Activated naive CD8-positive, alpha-beta T cell treated with anti-CD3 and anti-CD28 coated beads for 36 hours (primary cell): Measurements from ENCODE around the gene MTFP1. TPM values are rescaled to one million over a fixed set of nuclear protein-coding genes. Genes with fewer than 3 reads are reported as not detected.

ENCODE experiments used
- DNase-seq: peaks from one replicate; pipeline ENCODE4 v3.0.0; 2021
- H3K27ac Mint-ChIP-seq: one replicate; pipeline ENCODE4 v1.8.0; 2022; ENCODE audit warnings: mild to moderate bottlenecking, moderate library complexity, mixed read lengths
- H3K27me3 Mint-ChIP-seq: one replicate; pipeline ENCODE4 v1.8.0; 2022; ENCODE audit warnings: mild to moderate bottlenecking, mixed read lengths
- H3K36me3 Mint-ChIP-seq: one replicate; pipeline ENCODE4 v1.8.0; 2021; ENCODE audit warnings: mild to moderate bottlenecking, mixed read lengths
- H3K4me1 Mint-ChIP-seq: one replicate; pipeline ENCODE4 v1.8.0; 2021; ENCODE audit warnings: mixed read lengths
- H3K4me3 Mint-ChIP-seq: one replicate; pipeline ENCODE4 v1.8.0; 2022; ENCODE audit warnings: mild to moderate bottlenecking, moderate library complexity, mixed read lengths
- H3K9me3 Mint-ChIP-seq: one replicate; pipeline ENCODE4 v1.8.0; 2022; ENCODE audit warnings: mixed read lengths
- total RNA-seq, 2 experiments: library from RNA; stranded (reverse); gene quantifications; one replicate each; pipeline ENCODE4 v1.2.3, GENCODE V29; 2021

Gene MTFP1
- total RNA-seq, 2 experiments from 2014 or later: 109 to 114 TPM

DNA sequence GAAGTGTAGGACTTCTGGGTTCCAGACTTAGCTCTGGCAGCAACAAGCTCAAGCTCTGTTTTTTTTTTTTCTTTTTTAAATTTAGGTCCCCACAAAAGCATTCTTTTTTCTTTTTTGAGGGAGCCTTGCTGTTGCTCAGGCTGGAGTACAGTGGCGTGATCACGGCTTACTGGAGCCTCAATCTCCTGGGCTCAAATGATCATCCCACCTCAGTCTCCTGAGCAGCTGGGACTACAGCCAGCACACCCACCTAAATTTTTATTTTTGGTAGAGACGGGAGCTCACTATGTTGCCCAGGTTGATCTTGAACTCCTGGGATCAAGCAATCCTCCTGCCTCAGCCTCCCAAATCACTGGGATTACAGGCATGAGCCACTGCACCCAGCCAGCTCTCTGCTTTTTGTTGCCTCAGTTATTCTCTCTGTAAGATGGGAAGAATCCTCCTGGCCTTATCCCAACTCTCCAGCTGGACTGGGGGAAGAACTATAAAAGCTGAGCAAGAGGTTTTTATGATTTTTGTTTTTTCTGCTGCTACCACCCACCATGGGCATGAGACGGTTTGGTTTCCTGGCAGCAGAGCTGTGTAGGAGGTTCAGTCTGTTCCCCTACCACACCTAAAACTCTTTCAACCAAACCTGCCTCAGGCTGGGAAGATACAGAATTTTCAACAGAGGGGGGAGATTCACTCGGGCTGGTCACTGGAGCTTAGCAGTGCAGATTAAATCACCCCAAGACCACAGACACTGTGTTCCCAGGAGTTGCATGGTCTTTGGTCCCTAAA lies 11.6 kb upstream of the MTFP1 start:
- no peaks in the 10 kb centered on the region for H3K27me3 Mint-ChIP-seq
- peaks cover 35% of the 10 kb centered on the region for H3K36me3 Mint-ChIP-seq
- peak overlapping the region; percentile 59 for H3K27ac Mint-ChIP-seq
- no peaks in the 10 kb centered on the region for H3K9me3 Mint-ChIP-seq
- no peak for DNase-seq
- H3K4me1 Mint-ChIP-seq: peaks cover 37% of the 10 kb centered on the region
- no peak overlapping the region for H3K4me3 Mint-ChIP-seq

DNA sequence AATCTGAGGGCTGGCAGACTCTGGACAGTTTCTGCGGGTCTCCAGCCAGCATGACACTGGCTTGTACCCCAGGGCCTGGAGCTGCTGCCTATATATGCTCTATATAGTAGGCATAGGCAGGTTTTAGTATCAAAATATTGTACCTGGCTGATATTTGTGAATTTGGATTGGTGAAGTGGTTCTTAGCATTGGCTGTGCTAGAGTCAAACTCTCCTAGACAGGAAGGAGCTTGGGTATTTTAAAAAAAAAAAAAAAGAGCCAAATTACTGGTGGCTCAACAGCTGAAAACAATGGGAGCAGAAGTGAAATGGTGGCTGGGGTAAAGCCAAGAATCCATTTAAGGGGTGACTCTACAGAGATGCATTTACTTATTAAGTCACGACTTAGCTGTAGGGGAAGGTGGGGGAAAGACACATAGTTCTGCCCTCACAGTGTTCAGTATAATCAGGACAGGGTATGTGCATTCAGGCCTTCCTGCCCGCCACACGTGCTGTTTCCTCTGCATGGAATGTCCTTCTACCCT lies 11.0 kb upstream of the MTFP1 start:
- Mint-ChIP-seq H3K4me1 (peaks cover 37% of the 10 kb centered on the region), H3K27me3 (no peaks in the 10 kb centered on the region), H3K27ac (peak overlapping the region; percentile 38), H3K36me3 (peaks cover 34% of the 10 kb centered on the region), H3K4me3 (no peak overlapping the region), H3K9me3 (no peaks in the 10 kb centered on the region)
- DNase-seq: no peak

- Mint-ChIP-seq H3K27me3 (no peaks in the 10 kb centered on the region), H3K4me1 (peaks cover 47% of the 10 kb centered on the region), H3K27ac (no peak overlapping the region), H3K9me3 (no peaks in the 10 kb centered on the region), H3K4me3 (no peak overlapping the region), H3K36me3 (peaks cover 39% of the 10 kb centered on the region)
- no peak for DNase-seq
Measured at GRCh38 chr22:30416403-30416802, 9.2 kb upstream of the MTFP1 start.

DNA sequence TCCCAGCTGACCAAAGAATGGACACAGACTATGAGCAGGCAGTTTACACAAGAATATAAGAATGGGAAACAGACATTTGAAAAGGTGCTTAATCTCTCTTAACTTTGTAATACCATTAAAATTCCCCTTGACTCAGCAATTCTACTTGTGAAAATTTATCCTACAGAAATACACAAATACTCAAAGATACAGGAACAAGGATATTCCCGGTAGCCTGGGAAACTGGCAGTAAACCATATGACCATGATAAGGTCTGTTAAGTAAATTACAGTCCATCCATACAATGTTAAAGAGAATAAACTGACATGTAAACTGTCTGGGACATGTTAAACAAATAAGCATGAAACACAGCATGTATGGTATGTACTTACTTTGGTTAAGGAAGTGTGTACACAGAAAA lies 8.7 kb upstream of the MTFP1 start:
- Mint-ChIP-seq H3K27me3 (no peaks in the 10 kb centered on the region), H3K36me3 (peaks cover 38% of the 10 kb centered on the region), H3K4me1 (peaks cover 51% of the 10 kb centered on the region), H3K27ac (no peak overlapping the region), H3K9me3 (no peaks in the 10 kb centered on the region), H3K4me3 (no peak overlapping the region)
- DNase-seq: no peak

- H3K27me3 Mint-ChIP-seq: no peaks in the 10 kb centered on the region
- peaks cover 43% of the 10 kb centered on the region for H3K36me3 Mint-ChIP-seq
- peak overlapping the region; percentile 55 for H3K4me3 Mint-ChIP-seq
Measured at GRCh38 chr22:30420347-30421125, 5.0 kb upstream of the MTFP1 start.

GRCh38 chr22:30421695-30422480 lies 3.7 kb upstream of the MTFP1 start:
- Mint-ChIP-seq H3K27me3 (no peaks in the 10 kb centered on the region), H3K27ac (peak overlapping the region; percentile 97), H3K4me1 (peaks cover 45% of the 10 kb centered on the region), H3K4me3 (peak overlapping the region; percentile 91), H3K9me3 (no peaks in the 10 kb centered on the region), H3K36me3 (peaks cover 39% of the 10 kb centered on the region)
- no peak for DNase-seq

More at GRCh38 chr22:30420347-30421125, 5.0 kb upstream of the MTFP1 start:
- peaks cover 46% of the 10 kb centered on the region for H3K4me1 Mint-ChIP-seq
- DNase-seq: no peak
- H3K27ac Mint-ChIP-seq: peak overlapping the region; percentile 87
- H3K9me3 Mint-ChIP-seq: no peaks in the 10 kb centered on the region

- Mint-ChIP-seq H3K27me3 (no peaks in the 10 kb centered on the region), H3K4me3 (peak overlapping the region; percentile 91), H3K9me3 (no peaks in the 10 kb centered on the region), H3K4me1 (peaks cover 50% of the 10 kb centered on the region), H3K27ac (peak overlapping the region; percentile 97), H3K36me3 (peaks cover 47% of the 10 kb centered on the region)
- DNase-seq: peak; percentile 50
Measured at GRCh38 chr22:30422481-30423300, 2.9 kb upstream of the MTFP1 start.

DNA sequence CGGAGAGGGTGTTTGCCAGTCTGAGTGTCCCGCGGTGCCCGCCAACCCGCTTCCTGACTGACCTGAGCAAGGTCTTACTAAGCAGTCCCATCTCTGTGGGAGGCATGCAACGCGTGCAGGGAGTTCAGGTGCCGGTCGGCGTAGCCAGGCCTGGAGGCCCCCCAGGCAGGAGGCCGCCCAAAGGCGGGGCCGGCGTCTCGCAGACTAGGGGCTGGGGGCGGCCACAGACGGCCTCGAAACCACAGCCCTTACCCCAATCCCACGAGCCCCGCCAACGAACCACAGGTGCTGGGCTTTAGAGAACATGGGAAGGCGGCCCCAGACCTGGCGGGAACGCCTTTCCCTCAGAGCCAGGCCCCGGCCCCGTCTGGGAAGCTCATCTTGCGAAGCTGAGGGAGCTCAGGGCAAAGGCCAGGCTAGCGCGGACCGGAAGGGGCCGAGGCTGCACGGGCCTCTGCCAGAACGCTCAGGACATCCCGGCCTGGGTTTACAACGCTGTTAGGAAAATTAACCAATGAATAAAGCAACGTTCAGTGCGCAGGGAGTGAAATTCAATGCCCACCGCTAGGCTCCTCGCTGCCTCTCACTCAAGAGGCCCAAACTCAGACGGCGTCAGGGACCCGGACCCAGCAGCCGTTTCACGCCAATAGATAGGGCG lies 2.1 kb upstream of the MTFP1 start:
- peak overlapping the region; percentile 91 for H3K4me3 Mint-ChIP-seq
- peak overlapping the region; percentile 97 for H3K27ac Mint-ChIP-seq
- peak; percentile 58 for DNase-seq
- no peaks in the 10 kb centered on the region for H3K27me3 Mint-ChIP-seq
- H3K36me3 Mint-ChIP-seq: peaks cover 49% of the 10 kb centered on the region
- peaks cover 52% of the 10 kb centered on the region for H3K4me1 Mint-ChIP-seq
- no peaks in the 10 kb centered on the region for H3K9me3 Mint-ChIP-seq

- Mint-ChIP-seq H3K4me3 (peak overlapping the region; percentile 91), H3K27ac (peak overlapping the region; percentile 97), H3K36me3 (peaks cover 49% of the 10 kb centered on the region), H3K27me3 (no peaks in the 10 kb centered on the region), H3K4me1 (peaks cover 52% of the 10 kb centered on the region), H3K9me3 (no peaks in the 10 kb centered on the region)
- peak; percentile 98 for DNase-seq
Measured at GRCh38 chr22:30423959-30424533, 1.5 kb upstream of the MTFP1 start.

DNA sequence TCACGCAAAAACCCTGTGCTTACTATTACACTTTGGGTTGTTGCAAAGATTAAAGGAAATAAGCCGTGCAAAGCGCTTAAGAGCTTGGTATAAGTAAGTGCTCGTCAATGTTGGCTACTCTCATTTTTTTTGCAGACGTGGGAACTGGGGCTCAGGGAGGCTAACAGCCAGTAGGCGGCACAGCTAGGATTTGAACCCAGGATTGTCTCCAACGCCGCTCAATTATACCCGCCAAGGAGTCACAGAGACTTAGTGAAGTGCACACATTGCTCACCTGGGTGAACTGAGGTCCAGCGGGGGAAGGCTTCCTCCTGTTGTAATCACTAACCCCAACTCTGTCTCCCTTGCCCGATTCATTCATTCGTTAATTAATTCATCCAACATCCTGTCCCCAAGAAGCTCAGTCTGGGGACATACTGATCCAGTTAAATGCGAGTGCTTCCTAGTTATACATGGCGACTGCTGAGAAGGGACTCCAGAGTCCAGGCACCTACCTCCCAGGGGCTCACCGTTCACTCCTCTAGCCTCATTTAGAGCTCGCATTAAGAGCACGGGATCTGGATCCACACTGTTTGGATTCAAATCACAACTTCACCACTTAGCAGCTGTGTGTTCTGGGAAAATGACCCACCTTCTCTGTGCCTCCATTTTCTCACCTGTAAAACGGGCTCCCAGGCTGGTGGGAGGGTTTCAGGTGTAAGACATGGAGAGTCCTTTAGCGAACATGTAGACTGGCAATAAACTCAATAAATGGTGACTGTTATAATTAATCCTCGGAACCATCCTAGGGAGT lies 838 bp upstream of the MTFP1 start:
- H3K36me3 Mint-ChIP-seq: peaks cover 47% of the 10 kb centered on the region

DNA sequence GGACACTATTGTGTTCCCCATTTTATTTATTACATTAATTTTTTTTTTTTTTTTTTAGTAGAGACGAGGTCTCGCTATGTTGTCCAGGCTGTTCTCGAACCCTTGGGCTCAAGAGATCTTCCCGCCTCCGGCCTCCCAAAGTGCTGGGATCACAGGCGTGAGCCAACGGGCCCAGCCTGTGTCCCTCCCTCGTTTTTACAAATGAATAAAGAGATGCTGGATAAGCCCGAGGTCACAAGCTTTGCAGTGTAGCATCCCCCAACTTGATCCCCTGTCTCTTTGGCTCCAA lies 297 bp upstream of the MTFP1 start:
- peak overlapping the region; percentile 91 for H3K4me3 Mint-ChIP-seq
- peaks cover 47% of the 10 kb centered on the region for H3K4me1 Mint-ChIP-seq
- H3K9me3 Mint-ChIP-seq: no peaks in the 10 kb centered on the region
- H3K36me3 Mint-ChIP-seq: peaks cover 42% of the 10 kb centered on the region
- peak overlapping the region; percentile 95 for H3K27ac Mint-ChIP-seq
- DNase-seq: no peak
- no peaks in the 10 kb centered on the region for H3K27me3 Mint-ChIP-seq

More for the DNA sequence above, 838 bp upstream of the MTFP1 start:
- H3K4me3 Mint-ChIP-seq: peak overlapping the region; percentile 91
- H3K4me1 Mint-ChIP-seq: peaks cover 52% of the 10 kb centered on the region
- no peaks in the 10 kb centered on the region for H3K9me3 Mint-ChIP-seq
- H3K27me3 Mint-ChIP-seq: no peaks in the 10 kb centered on the region
- H3K27ac Mint-ChIP-seq: peak overlapping the region; percentile 97
- DNase-seq: no peak

- Mint-ChIP-seq H3K36me3 (peaks cover 39% of the 10 kb centered on the region), H3K4me3 (peak overlapping the region; percentile 91), H3K4me1 (peaks cover 34% of the 10 kb centered on the region), H3K27ac (peak overlapping the region; percentile 95), H3K9me3 (no peaks in the 10 kb centered on the region), H3K27me3 (no peaks in the 10 kb centered on the region)
- DNase-seq: peak; percentile 86
Measured at GRCh38 chr22:30426388-30427353, 1.1 kb downstream of the MTFP1 start.
